Fibroblast of pulmonary artery (primary cell): ENCODE measurements around the gene TMEM200C.

Source experiments
- DNase-seq: peaks from one replicate; pipeline ENCODE4 v3.0.0-alpha.2; 2010; ENCODE audit warnings: low read depth
- H3K4me3 ChIP-seq: replicated peaks from 2 replicates; pipeline ENCODE4 v1.5.1; 2011; ENCODE audit warnings: low read depth, mild to moderate bottlenecking, control low read depth, low read length, moderate library complexity
- TF ChIP-seq, protein P1 (sequence below): IDR thresholded peaks from 2 replicates; pipeline ENCODE4 v1.5.1; 2011; ENCODE audit warnings: mild to moderate bottlenecking, control low read depth, low read length, inconsistent platforms; ENCODE audit errors: missing control alignments

The TMEM200C gene

DNA sequence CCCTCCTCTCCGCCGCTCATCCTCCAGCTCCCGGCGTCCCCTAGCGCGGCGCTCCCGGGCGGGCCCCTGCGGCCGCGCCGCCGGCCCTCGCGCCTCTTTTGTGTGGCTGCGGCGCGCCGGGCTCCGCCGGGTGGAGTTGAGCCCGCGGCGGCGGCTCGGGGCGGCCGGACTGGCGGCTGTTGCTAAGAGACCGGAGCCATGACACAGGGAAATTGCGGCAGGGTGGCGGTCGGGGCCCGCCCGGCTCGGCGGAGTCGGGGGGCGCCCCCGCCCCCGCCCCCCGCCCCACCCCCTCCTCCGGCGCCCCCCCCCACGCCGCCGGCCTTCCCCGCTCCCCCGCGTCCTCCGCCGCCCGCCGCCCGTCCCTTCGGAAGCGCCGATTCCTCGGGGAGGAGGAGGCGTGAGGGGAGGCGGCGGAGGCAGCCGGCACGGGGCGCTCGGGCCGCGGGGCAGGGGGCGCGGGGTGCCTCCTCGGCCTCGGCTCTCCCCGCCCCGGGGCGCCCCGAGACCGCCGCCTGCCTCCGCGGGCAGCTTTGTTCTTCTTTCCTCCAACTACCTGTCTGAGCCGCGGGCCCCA lies at the start of gene TMEM200C:
TMEM200C (minus strand) TSS at position 224 of the 577 bp plus-strand sequence. CDS start 3,459 bp downstream, outside the sequence.
- TF ChIP-seq, protein P1, sequence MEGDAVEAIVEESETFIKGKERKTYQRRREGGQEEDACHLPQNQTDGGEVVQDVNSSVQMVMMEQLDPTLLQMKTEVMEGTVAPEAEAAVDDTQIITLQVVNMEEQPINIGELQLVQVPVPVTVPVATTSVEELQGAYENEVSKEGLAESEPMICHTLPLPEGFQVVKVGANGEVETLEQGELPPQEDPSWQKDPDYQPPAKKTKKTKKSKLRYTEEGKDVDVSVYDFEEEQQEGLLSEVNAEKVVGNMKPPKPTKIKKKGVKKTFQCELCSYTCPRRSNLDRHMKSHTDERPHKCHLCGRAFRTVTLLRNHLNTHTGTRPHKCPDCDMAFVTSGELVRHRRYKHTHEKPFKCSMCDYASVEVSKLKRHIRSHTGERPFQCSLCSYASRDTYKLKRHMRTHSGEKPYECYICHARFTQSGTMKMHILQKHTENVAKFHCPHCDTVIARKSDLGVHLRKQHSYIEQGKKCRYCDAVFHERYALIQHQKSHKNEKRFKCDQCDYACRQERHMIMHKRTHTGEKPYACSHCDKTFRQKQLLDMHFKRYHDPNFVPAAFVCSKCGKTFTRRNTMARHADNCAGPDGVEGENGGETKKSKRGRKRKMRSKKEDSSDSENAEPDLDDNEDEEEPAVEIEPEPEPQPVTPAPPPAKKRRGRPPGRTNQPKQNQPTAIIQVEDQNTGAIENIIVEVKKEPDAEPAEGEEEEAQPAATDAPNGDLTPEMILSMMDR = no peak
- no peak for DNase-seq
- no peak within 1 kb of the TSS for H3K4me3 ChIP-seq

DNA sequence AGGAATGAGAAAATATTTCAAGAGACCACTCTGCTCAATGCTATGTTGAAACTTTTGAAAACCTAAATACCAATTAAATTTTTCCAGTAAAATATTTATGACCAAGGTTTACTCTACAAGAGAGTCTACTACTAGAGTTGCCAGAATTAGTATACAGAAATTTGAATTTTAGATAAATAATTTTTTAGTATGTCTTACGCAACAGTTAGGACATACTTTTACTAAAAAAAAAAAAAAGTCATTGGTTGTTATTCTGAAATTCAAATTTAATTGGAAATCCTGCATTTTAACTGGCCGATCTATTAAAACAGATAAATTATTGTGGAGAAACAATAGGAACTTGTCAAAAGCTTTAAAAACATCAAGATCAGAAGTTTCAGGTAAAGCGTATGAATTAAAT lies 49.1 kb upstream of the TMEM200C start:
- no peak for DNase-seq
- no peak overlapping the region for H3K4me3 ChIP-seq
- TF ChIP-seq, protein P1 = no peak

DNA sequence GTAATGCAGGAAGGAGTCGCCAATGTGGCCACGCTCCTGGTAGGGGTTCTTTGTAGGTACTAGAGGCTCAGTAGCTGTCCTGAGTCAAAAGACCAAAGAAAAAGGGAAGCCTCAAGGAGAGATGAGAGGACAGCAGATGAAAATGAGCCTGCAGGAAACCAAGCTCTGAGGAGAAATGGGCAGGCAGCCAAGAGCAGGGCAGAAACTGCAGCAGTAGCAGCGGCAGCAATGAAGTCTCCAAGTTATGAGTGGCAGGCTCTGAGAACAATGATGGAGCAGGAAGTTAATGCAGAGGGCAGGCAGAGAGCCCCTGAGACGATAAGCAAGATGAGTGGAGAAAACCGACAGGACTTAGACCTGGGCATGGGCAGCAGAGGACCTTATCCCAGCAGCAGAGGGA lies 48.2 kb upstream of the TMEM200C start:
- TF ChIP-seq, protein P1 = no peak
- H3K4me3 ChIP-seq = no peak overlapping the region
- DNase-seq = peak; percentile 17

DNA sequence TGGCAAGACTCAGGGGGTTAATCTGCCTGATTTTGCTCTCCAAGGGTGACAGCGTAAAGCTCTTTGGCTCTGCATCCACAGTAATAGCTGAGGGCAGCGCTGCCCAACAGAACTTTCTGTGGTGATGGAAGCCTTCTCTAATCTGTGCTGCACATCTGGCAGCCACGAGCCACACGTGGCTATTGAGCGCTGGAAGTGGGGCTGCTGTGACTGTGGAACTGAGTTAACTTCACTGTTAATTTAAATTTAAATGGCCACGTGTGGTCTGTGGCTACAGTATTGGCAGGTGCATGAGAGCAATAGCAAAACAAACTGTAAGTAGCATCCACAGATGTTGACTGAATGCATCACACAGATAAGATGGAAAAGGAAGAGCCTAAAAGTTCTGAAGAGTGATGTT lies 47.3 kb upstream of the TMEM200C start:
- DNase-seq = no peak
- H3K4me3 ChIP-seq = no peak overlapping the region
- TF ChIP-seq, protein P1 = no peak

DNA sequence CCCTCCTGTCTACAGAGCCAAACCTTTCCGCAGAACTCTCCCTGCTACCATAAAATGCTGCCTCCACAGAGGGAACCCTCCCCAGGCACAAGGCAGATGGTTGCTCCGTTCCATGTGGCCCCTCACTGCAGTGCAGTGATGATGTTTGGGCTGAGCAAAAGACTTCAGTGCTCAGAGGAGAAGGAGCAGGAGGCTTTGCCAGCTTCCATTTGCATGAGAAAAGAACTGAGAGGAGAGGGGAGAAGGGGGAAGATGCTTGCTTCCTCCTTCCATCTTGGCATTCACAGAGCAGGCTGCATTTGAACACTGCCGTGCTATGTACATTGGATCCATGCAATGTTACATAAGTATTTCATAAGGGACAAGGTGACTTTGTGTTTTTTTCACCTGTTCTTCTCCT lies 46.6 kb upstream of the TMEM200C start:
- TF ChIP-seq, protein P1 = no peak
- no peak overlapping the region for H3K4me3 ChIP-seq
- no peak for DNase-seq

DNA sequence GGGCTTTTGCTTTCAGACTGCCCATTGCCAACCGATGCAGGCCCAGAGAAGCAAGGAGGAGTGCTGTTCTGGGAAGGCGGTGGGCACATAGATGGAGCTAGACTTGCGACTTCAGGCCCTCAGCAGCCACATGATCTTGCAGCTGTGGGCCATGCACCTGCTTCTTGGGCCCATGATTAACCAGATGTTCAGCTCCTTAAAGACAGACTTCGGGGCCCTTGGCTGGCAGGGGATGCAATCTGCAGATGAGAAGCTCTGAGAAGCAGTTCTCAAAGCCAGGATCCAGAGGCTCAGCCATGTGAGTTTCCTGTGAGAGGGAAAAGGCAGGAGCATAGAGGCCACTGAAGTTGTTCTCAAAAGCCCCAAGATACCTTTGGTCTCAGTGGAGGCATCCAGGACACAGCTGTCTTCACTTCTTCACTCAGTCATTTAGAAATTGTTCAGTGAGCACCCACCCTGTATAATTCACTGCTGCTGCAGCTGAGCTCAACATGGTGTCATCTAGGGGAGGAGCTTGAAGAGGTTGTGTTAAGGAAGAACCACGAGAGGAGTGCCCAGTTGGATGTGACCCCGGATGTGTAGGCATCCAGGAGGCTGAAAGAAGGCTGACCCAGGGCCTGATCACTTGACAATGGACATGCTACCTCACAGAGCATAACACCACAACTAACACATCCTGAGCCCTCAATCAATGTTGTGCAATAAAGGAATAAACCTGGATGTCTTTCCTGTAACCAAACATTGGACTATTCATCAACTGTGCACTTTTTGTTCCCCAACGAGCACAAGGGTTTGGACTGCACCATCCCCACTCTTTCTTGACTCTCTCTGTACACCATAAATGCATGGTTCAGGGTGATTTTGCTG lies 44.7 kb upstream of the TMEM200C start:
- TF ChIP-seq, protein P1 = no peak
- DNase-seq = no peak
- H3K4me3 ChIP-seq = no peak overlapping the region

DNA sequence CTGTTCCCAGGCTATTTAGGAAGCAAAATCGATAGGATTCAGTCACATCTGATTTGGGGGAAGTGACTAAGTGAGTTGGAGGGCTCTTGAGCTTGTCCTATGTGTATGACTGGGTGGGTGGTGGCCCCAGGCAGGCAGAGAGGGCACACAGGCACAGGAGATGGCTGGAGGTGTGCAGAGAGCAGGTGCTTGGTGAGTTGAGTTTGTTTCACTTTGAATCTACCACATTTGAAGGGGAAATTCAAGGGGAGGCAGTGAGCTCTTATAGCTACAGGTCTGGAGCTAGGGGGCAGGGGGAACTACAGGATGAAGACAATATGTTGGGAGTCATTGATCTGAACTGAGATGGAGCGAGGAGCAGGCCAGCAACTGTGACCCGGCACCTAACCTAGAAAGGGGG lies 42.5 kb upstream of the TMEM200C start:
- DNase-seq = no peak
- TF ChIP-seq, protein P1 = no peak
- no peak overlapping the region for H3K4me3 ChIP-seq
